HL-60 (cell line): ENCODE data around the gene FKBP15.

Experiments
- CTCF ChIP-seq: IDR thresholded peaks from one replicate; pipeline ENCODE4 v1.5.1; 2011; ENCODE audit warnings: low read length, control low read depth, inconsistent platforms; ENCODE audit not compliant: insufficient read depth
- POLR2AphosphoS5 ChIP-seq: IDR thresholded peaks from 2 replicates; pipeline ENCODE4 v1.6.1; 2012; ENCODE audit warnings: low read depth
- REST ChIP-seq: IDR thresholded peaks from 2 replicates; pipeline ENCODE4 v1.6.1; 2012; ENCODE audit warnings: low read depth; ENCODE audit not compliant: insufficient replicate concordance

- no peak for TF ChIP-seq REST
- TF ChIP-seq CTCF, result no peak
- TF ChIP-seq POLR2AphosphoS5, result no peak
Observed at GRCh38 chr9:113205861-113206260, 15.2 kb downstream of the FKBP15 start.
